ENCODE data around the gene ABHD1. TPM values are rescaled to one million over a fixed set of nuclear protein-coding genes. Genes with fewer than 3 reads are reported as not detected.
"Not testable (repeated sequence)": the region's sequence is repeated elsewhere in the genome, so short reads cannot be mapped to it uniquely, and the experiment has no call there.

The ABHD1 gene
- total RNA-seq, 4 donors from 2014 or later = 1.2 TPM; not detected in 3

DNA sequence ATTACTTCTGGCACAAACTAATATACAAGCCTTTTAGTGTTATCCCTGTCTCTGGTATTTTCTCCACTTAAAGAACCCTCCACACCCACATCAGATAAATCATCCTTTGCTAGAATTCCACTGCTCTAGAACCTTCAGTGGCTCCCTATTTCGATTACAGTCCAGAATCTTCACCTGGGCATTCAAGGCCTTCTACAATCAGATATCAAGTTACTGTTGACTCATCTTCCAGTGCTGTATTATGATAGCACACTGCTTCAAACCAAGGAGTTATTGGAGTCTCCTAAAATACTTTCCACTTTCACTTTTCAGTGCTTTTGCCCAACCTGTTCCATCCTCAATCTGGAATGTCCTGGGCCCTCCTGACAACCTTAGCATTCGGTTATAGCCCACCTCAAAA is 8.1 kb upstream of the ABHD1 start:
- H3K36me3 ChIP-seq = no peaks in the 10 kb centered on the region
- no peak for TF ChIP-seq POLR2A (IDR thresholded peaks at IDR 0.05)
- TF ChIP-seq, protein P1, sequence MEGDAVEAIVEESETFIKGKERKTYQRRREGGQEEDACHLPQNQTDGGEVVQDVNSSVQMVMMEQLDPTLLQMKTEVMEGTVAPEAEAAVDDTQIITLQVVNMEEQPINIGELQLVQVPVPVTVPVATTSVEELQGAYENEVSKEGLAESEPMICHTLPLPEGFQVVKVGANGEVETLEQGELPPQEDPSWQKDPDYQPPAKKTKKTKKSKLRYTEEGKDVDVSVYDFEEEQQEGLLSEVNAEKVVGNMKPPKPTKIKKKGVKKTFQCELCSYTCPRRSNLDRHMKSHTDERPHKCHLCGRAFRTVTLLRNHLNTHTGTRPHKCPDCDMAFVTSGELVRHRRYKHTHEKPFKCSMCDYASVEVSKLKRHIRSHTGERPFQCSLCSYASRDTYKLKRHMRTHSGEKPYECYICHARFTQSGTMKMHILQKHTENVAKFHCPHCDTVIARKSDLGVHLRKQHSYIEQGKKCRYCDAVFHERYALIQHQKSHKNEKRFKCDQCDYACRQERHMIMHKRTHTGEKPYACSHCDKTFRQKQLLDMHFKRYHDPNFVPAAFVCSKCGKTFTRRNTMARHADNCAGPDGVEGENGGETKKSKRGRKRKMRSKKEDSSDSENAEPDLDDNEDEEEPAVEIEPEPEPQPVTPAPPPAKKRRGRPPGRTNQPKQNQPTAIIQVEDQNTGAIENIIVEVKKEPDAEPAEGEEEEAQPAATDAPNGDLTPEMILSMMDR (IDR thresholded peaks at IDR 0.05) = no peak
- no peak overlapping the region for H3K27ac ChIP-seq
- H3K4me1 ChIP-seq = peaks cover 0 to 7% of the 10 kb centered on the region in 2 donors
- intact Hi-C loops (cut with DNase I; ENCODE audit: low total_unique reads) = no loop called here
- no peaks in the 10 kb centered on the region for H3K9me3 ChIP-seq
- H3K4me3 ChIP-seq = no peak overlapping the region
- no peak for DNase-seq
- no peaks in the 10 kb centered on the region for H3K27me3 ChIP-seq

DNA sequence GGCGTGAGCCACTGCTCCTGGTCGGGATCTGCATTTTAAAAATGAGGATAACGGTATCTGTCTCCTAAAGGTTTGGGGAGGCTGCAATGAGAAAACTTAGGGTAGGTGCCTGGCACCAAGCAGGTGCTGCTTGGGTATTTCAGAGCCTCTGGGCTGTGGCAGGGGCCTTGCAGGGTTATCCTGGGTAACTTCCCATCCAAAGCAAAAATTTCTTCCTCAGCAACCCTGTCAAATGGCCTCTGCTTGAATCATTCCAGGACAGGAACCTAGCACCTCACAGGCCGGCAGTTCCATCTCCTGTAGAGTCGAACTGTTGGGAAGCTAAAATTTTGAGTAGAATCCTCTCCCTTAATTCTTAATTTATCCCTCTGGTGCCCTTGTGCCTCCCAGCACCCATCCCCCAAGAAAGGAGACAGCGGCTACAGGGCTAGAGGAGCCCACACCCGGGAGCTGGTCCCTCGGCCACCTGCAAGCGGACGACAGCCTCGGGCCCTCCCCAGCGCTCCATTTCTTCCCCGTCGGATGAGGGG is 5.6 kb upstream of the ABHD1 start:
- Histone ChIP-seq H3K27me3 (no peaks in the 10 kb centered on the region), H3K27ac (no peak overlapping the region), H3K4me3 (peak overlapping the region; percentile 33 to 43), H3K4me1 (peaks cover 0 to 7% of the 10 kb centered on the region in 2 donors), H3K36me3 (no peaks in the 10 kb centered on the region), H3K9me3 (no peaks in the 10 kb centered on the region)
- intact Hi-C loops (cut with DNase I; ENCODE audit: low total_unique reads) = no loop called here
- no peak for DNase-seq
- TF ChIP-seq, protein P1 (IDR thresholded peaks at IDR 0.05) = no peak
- no peak for TF ChIP-seq POLR2A (IDR thresholded peaks at IDR 0.05)

DNA sequence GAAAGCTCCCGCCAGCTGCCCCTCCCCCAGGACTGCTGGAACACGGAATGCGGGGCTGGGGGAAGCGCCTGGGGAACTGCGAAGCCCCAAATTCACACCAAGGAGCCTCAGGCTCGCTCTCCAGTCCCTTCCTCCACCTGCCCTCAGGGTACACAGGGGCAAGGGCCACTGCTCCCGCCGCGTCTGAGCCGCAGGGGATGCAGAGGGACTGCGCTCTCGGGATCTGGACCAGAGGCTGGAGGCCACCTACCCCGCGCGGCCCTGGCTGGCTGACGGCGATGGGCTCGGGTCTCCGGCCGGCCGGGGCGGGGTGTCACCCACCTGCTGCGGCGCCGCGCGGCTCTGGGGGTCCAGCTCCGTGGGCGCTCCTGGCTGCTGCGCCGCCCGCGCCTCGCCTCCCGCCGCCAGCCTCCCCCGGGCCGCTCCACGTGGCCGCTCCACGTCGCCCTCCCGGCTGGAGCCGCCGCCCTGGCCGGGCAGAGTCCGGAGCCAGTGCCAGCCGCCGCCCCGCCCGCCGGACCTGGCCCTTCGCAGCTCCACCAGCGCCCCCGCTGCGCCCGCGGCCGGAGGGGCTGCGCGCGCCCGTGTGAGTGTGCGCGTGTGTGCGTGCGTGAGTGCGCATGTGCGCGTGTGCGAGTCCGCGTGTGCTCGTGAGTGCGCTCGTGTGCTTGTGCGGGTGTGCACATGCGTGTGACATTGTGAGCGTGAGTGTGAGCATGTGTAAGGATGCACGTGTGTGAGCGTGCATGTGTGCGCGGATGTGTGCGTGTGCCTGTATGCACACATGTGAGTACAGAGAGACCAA is 4.9 kb upstream of the ABHD1 start, which contains the start of gene CGREF1:
TSS of gene CGREF1 (minus strand) at position 604 of the 805 bp plus-strand sequence. CDS start 14,762 bp downstream, outside the sequence.
- H3K27me3 ChIP-seq = no peaks in the 10 kb centered on the region
- TF ChIP-seq POLR2A (IDR thresholded peaks at IDR 0.05) = peak in 1 of 2 donors; percentile 15
- TF ChIP-seq, protein P1 (IDR thresholded peaks at IDR 0.05) = no peak
- peaks cover 0 to 7% of the 10 kb centered on the region in 2 donors for H3K4me1 ChIP-seq
- H3K36me3 ChIP-seq = no peaks in the 10 kb centered on the region
- no peak for DNase-seq
- peak within 1 kb of the TSS; percentile 33 to 43 for H3K4me3 ChIP-seq
- intact Hi-C loops (cut with DNase I; ENCODE audit: low total_unique reads) = no loop called here
- no peaks in the 10 kb centered on the region for H3K9me3 ChIP-seq
- H3K27ac ChIP-seq = no peak within 1 kb of the TSS

DNA sequence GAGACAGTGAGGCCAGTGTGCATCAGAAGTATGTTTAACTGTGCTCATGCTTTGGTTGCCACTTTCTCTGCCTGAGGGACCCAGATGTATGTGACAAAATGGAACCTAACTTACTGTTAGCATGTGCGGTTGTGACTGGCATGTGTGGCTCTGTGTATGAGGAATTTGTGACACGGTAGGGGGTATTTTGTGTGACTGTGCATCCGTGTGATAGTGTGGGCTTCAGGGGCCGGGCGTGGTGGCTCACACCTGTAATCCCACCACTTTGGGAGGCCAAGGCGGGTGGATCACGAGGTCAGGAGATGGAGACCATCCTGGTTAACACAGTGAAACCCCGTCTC is 4.3 kb upstream of the ABHD1 start:
- H3K27me3 ChIP-seq; H3K9me3 ChIP-seq; H3K27ac ChIP-seq; intact Hi-C loops (cut with DNase I; ENCODE audit: low total_unique reads); DNase-seq; H3K36me3 ChIP-seq; H3K4me1 ChIP-seq: not testable (repeated sequence)
- peak overlapping the region; percentile 33 to 43 for H3K4me3 ChIP-seq

DNA sequence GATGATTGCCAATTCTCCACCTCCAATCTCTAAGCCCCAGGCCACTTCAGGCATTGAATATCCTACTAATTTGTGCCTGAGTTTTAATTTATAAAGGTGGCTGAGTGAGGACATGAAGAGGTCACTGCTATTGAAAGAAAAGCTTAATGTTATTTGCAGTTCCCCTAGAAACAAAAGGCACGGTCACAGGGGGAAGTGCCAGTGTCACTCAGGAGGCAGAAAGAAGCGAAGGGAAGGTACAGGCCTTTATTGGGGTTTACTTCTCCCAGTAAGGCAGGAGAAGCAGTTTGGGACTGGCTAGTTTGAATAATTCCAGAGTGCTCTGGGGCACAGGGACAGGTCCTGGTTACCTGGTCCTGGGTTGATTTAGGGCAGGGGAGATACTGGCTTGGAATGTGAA is 1.7 kb upstream of the ABHD1 start:
- intact Hi-C loops (cut with DNase I; ENCODE audit: low total_unique reads) = no loop called here
- no peaks in the 10 kb centered on the region for H3K9me3 ChIP-seq
- no peaks in the 10 kb centered on the region for H3K27me3 ChIP-seq
- DNase-seq = no peak
- H3K4me1 ChIP-seq = peaks cover 0 to 7% of the 10 kb centered on the region in 2 donors
- H3K27ac ChIP-seq = no peak overlapping the region
- TF ChIP-seq, protein P1 (IDR thresholded peaks at IDR 0.05) = no peak
- TF ChIP-seq POLR2A (IDR thresholded peaks at IDR 0.05) = no peak
- no peaks in the 10 kb centered on the region for H3K36me3 ChIP-seq
- no peak overlapping the region for H3K4me3 ChIP-seq
